GM21737 (cell line): ENCODE measurements around the gene GTSE1.

Experiments
- ATAC-seq: cut with Tn5 transposase; IDR thresholded peaks from one replicate; pipeline ENCODE4 v1.9.1; 2021; ENCODE audit warnings: mild to moderate bottlenecking, moderate library complexity; ENCODE audit not compliant: unreplicated experiment

Gene GTSE1

DNA sequence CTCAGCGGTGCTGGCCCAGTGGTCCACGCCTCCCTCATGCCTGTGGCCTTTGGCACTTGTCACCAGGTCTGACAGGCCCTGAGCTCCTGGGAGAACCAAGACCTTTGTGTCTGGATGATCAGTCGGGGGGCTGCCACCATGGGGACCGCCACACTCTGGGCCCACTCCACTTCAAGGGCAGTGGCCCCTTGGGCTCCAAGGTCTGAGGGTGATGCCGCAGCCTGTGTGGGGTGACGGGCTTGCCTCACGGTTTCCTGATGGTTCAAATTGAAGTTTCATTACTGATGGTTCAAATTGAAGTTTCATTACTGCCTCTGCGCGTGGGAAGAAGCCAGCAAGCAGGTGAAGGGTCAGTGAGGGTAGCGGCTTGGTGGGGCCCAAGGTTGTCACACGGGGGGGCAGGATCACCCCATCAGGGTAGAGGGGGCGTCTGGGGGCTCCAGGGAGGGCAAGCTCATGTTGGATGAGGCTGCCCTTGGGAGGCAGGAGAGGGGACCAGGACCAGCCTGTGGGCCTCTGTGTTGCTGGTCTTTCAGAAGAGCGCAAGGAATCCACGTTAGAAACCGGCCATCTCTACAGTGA, 66.4 kb downstream of the GTSE1 start:
- ATAC-seq: no peak

DNA sequence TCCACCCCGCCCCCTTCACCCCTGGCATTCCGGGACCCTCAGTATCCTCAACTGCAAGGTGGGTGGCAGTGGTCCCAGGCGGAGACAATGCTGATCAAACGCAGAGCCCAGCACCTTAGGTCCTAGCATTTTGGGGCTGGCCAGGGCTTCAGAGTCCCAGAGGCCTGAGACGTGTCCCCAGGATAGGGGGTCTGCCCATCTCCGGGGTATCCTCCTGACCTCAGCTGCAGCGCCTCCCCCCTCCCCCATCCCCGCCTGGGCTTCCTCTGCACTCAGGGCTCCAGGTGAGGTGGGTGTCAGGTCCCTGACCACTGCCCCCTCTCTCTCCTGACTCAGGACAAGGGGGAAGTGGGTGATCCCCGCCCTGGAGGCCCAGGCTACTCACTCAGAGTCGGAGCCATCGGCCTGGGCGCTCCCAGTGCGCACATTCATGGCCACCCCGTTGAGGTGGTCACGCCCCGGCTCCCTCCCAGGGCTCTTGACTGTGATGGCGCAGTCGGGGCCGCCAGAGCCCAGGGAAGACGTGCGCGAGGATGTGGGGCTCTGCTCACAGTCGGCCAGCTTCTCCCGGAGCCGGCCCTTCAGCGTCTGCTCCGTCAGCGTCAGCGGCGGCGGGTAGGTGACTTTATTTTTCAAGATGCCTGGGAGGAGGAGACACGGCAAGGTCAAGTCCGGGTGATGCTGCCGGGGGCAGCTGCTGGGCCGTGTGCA, 67.1 kb downstream of the GTSE1 start:
- no peak for ATAC-seq

DNA sequence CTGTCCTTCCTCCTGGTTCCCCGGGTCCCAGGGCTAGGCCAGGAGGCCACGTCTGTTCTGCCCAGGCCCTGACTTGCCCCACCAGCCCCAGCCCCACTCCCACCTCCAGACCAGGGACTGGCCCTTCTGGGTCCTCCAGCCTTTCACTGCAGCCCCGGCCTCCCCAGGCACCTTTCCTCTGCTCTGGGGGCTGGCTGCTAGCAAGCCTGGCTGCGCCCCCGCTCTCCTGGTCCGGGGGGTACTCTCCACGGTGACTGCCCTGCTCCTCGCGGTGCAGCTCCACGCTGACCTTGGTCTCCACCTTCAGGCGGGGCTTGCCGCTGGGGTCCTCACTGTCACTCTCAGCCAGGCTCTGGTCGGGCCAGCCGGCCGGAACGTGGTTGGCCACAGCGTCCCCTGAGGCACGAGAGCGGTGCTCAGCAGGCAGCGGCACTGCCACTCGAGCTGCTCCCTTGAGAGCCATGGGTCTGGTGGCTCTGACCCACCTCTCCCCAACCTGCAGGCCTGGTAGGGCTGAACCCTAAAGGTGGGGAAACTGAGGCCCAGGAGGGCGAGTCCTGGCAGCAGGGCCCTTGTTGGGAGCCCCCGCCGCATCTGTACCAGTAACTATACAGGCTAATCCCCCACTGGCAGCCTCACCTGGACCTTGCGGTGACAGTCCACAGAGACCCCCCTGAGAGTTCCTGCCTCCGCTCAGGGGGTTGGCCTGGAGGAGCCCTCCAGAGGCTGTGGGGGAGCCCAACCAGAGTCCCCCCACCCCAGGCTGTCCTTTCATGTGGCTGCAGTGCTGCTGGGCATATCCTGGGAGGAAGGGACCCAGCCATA, 67.9 kb downstream of the GTSE1 start:
- ATAC-seq: no peak

DNA sequence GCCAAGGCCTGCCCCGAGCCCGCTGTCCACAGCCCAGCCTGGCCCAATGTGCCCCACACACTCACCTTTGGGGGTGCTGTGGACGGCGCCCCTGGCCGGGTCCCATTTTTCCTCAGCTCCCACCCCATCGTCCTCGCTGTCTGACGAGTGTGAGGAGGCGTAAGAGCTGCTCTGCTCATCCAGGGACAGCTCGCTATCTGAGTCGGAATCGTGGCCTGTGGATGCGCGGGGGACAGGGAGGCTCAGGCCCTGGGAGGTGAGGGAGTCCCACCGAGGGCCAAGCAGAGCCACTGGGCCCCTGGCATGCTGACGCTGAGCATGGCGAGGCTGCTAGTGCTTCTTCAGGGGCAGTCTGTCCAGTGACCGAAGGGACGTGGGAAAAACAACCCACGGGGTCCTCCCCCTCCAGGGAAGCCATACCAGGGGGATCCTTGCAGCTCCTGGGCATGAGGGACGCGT, 68.5 kb downstream of the GTSE1 start:
- ATAC-seq: no peak

DNA sequence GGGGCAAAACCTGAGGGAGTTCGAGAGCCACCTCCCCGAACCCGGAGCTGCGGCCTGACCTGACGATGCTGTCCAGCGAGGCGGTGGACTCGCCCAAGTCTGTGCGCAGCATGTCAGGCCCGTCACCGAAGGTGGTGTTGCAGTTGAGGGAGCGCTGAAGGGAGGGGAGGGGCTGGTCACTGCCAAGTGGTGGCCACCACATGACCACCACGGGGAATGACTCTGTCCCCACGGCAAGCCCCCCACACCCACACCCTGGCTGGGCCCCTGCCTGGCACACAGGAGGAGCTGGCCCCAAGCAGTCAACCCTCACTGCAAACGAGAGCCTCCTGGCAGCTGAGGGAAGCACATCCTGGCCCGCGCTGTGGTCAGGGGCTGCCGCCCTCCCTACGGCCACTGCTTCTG, 69.7 kb downstream of the GTSE1 start:
- ATAC-seq: no peak

DNA sequence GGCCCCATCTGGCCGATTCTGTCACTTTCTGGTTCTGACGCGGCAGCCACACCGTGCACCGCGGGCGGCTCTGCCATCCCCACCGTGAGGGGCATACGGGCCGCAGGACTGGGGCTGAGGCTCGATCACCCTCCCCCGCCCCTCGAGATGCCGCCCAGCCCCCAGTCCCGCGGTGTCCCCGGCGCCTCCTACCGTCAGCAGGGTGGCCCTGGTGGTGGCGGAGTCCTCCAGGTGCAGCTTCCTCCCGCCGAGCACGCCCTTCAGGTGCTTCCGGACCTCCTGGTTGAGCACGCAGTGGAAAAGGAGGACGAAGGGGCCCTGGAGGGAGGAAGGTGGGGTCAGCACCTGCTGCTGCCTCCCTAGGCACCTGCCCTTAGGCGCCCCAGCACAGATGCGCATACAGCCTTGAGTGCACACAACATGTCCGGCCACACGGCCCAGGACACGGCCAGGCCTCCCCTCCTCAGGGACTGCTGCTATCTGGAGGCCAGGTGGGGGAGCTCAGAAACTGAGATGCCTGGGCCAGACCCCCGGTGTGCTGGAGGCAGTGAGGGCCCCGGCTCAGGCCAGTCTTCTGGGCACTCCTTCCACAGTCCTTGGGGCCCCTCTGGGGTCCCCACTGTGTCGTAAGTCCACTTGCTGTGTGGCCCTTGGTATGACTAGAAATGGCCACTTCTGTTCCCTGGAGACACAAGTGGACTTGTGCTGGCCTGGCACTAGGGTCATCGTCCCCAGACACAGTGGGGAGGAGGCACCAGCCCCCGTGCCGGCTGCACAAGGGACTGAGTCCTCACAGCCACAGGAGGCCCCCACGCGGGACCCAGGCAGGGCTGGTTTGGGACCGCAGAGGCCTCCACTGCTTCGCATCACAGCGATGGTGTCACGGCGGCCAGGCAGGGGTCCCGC, 70.4 kb downstream of the GTSE1 start:
- no peak for ATAC-seq

DNA sequence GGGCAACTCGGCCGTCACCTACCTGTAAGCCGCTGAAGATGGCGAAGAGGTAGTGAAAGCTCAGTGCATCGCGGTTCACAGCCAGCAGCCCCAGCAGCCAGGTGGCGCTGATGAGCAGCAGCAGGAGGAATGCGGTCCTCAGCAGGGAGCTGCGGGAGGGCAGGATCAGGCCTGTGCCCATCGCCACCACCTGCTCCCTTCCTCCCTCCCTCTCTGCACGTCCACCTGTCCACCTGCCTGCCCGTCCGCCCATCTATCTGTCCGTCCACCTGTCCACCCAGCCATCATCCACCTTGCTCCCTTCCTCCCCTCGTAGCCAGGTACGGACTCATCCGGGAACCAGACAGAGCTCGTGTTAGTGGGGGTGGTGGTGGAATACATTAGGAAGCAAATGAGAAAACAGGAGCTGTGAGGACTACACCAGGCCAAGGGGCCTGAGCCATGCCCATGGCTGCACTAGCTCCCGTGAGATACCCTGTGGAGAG, 71.1 kb downstream of the GTSE1 start:
- ATAC-seq: no peak

DNA sequence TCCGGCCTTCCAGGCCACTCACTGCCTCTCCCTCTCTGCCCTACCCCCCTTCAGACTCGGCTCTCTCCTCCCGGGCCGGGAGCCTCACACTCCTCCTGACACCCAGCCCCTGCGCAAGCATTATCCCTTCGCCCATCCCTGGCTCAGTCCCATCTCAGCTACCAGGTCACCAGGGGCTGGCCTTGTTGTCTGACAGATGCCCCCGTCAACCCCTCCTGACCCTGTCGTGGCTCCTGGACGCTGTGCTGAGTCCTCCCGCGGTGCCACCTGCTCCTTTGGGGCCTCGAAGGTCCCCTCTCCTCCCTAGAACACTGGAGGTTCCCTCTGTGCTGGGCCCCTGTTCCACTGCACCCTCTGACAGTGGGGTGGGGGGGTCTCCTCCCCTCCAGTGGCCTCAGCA, 71.8 kb downstream of the GTSE1 start:
- ATAC-seq: no peak

DNA sequence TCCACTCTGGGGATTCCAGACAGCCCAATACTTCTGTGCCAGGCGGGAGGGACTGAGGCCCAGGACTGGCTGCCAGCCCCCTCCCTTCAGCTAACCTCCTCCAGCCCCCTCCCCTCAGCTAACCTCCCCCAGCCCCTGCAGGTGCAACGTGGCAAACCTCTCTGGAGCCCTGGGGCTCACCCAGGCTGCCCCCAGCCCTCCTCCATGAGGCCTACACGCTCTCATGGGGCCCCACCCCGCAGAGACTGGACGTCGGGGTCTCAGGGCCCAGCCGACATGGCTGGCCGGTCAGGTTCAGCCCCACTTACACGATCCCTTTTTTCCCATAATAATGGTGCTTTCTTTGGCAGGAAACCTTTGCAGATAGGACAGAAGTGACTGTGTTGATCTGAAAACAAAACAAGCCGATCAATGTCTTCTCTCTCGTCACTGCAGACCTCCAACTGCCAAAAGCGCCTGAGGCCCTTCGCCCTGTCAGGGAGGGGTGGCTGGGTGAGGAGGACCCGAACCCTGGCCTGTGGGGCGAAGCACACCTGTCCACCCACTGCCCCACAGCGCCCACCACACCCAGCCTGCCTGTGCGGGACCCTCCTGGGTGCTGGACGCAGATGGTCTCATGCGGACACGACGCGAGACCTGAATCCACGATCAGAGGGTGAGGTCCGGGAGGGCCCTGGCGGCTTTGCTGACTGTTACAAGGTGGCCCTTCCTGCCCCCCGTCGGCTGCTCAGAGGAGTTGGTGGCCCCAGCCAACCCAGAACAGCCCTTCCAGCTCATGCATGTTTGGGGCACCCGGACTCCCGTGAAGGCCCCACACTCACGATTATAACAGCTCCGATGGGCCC, 72.4 kb downstream of the GTSE1 start:
- no peak for ATAC-seq

DNA sequence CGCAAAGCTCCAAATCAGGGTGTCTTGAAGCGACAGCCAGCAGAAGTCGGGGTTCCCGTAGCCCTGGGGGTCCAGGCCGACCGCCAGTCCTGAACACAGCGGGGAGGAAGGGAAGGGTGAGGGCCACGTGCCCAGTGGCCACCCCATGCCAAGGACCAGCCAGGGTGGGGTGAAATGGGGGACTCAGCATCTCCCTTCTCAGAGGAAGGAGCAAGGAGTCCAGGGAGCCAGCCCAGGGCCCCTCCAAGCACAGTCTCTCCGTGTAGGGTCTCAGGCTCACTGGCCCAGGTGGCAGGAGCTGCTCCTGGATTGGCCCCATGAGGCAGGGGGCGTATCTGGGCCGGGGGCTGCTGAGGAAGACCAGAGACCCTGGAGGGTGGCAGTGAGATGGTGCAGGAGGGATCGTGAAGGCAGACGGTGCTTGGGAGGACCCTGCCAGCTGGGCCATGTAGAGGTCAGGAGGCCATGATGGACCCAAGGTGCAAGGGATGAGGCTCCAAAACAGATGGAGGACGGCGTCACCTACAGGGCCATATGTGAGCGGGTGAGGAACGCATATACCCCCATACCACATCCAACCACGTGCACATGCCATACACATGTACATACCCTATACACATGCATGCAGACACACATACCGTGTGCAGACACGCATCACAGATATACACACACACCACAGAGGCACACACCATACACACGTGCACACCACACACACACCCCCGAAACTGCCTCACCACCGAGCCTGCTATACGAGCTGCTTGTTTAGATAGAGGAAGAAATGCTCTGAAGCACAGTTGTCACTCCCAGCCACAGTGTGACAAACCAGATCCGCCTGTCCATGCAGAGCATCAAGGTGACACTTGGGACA, 73.3 kb downstream of the GTSE1 start:
- no peak for ATAC-seq

DNA sequence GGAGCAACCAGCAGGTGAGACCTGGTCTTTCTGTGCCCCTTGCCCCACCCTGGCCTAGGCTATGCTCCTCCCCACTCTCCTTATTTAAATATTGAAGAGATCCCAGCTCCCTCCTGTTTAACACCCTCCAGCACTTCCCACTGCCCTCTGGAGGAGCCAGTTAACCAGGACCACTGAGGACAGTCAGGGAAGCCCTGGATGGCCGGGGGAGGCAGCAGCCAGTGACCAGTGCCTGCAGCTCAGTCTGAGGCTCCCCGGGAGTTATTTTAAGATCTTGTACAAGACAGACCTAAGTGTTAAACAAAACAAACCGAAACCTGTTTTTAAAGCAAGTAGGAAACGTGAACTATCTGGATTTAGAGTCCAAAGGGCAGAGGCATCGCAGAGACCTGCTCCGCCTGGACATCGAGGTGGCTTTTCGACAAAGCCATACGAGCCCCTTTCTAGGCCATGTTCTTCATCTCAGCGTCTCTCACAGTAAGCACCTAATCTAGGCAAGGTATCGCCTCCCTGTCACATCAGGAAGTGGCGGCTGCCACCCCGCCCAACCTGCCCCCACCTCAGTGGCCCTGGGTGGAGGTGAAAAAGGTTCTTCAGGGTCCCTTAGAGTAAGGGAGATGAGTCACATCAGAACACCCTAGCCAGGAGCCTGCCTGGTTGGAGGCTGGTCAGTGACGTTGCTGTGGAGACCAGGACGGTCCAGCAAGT, 74.1 kb downstream of the GTSE1 start:
- ATAC-seq: no peak

DNA sequence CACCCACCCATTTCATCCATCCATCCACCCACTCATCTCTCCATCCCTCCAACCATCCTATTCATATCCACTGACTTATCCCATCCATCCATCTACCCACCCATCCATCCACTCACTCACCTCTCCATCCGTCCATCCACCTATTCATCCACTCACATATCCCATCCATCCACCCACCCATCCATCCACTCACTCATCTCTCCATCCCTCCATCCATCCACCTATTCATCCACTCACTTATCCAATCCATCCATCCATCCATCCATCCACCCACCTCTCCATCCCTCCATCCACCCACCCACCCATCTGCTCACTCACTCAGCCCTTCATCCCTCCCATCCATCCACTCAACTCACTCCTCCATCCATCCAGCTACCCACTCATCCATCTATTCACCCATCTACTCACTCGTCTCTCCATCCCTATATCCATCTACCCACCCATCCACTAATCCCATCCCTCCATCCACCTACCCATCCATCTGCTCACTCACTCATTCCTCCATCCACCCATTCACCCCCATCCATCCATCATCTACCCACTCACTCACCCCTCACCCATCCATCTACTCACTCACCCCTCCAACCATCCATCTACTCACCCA, 75.1 kb downstream of the GTSE1 start:
- ATAC-seq: no peak

DNA sequence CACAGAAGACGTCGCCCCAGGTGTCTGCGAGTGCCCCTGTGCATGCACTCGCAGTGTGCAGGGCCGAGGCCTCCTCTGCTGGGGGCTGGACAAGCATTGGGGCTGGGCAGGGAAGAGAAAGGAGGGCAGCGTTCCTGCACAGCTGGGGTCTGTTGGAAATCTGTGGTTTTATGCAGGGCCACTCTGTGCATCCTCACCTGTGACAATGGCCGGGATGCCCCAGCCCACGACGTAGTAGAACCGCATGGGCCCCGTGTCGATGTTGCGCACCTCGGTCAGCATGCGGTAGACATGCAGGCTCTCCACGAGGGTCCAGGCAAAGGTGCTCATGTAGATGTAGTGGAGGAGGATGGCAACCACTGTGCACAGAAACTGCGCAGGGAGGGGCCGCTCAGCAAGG, 76.0 kb downstream of the GTSE1 start:
- no peak for ATAC-seq

DNA sequence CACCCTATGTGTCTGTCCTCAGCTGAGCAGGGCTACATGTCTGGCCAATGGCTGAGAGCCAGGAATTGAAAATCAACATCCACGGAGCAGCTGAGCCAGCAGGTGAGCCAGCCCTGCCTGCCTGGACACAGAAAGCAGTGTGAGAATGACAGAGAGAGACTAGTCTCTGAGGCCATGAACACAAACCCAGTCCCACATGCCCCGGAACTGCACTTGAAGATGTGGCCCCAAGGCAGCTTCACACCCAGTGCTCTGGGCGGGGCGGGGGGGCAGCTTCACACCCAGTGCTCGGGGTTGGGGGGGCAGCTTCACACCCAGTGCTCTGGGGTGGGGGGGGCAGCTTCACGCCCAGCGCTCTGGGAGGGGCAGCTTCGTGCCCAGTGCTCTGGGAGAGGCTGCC, 76.5 kb downstream of the GTSE1 start:
- no peak for ATAC-seq

DNA sequence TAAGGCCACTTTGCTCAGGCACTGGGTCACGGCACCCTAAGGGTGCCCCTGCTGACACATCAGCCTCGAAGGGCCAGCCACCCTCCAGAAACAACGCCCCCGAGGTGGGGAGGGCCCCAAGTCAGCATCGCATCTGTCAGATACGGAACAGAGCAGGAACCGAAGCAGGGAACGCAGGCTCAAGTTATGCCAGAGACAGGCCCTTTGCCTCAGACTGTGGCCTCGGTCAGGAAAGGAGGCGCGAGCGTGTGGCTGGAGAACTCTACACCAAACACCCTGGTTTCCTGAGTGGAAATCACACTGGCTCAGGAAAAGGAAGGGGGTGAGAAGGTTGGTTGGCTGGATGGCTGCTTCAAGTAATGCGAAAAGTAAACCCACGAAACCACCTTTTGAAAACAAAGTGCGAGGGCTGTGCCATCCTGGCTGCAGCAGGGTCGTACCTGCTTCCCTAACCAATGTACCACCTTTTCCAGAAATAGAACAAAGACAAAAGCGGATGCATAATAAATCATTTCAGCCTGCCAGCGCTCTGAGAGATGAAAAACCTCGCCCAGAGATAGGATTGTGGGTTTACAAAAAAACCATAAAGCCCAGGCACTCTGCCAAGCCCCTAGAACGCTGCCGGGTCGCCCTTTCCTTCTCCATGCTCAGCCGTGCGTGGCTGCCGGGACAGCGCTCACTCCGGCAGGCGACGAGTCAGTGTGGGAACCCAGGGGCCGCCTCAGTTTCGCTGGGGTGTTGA, 77.4 kb downstream of the GTSE1 start:
- ATAC-seq: no peak

DNA sequence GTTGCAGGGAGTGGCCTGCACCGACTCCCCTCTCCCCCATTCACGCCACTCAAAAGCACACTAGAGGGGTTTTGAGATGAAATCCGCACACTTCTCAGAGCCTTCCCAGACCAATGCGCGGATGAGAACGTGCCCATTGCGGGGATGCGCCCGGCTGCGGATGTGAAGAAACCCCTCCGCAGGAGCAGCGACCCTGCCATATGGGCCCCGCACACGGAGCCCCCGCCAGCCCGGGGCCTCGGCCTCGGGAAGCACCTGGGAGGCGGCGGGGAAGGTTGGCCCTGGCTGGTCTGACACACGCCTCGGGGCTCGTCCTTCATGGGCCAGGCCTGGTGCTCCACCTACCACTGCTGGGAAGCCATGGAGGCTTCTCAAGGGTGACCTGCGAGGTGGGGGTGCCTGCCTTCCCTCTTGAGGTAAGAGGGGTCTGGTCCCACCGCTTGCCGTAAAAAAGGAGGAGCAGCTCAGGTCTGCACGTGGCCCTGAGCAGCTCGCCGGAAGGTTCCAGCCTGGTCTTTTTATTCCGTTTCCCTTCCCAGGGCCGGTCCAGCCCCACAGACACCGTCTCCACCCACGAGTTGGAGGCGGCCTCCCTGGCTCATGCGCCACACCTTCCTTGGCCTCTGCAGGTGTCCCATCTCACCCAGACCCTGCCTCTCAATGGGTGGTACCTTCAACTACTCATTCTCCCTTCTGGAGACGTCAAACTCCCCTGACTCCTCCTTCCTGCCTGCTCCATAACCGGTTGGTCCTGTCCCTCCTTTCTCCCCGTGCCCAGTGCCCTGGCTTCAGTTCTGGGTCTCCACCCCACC, 78.2 kb downstream of the GTSE1 start:
- ATAC-seq: no peak
